ENCODE measurements around the gene BOLL. TPM values are rescaled to one million over a fixed set of nuclear protein-coding genes. Genes with fewer than 3 reads are reported as not detected.
"Not testable (repeated sequence)": the region's sequence is repeated elsewhere in the genome, so short reads cannot be mapped to it uniquely, and the experiment has no call there.

Gene BOLL
- total RNA-seq, 4 donors from 2014 or later, result not detected

GRCh38 chr2:197740200-197740599 lies 44.9 kb downstream of the BOLL start:
- TF ChIP-seq POLR2A (IDR thresholded peaks at IDR 0.05) (no peak), CTCF (IDR thresholded peaks at IDR 0.05) (no peak)
- intact Hi-C loops (cut with DNase I; ENCODE audit: low total_unique reads), result no loop called here

GRCh38 chr2:197728555-197729544 lies 56.3 kb downstream of the BOLL start:
- H3K36me3 ChIP-seq; H3K27ac ChIP-seq; intact Hi-C loops (cut with DNase I; ENCODE audit: low total_unique reads); H3K4me3 ChIP-seq; H3K27me3 ChIP-seq; H3K4me1 ChIP-seq; H3K9me3 ChIP-seq; DNase-seq: not testable (repeated sequence)

More at GRCh38 chr2:197740200-197740599, 44.9 kb downstream of the BOLL start:
- Histone ChIP-seq H3K4me1 (no peaks in the 10 kb centered on the region), H3K36me3 (no peaks in the 10 kb centered on the region), H3K27ac (no peak overlapping the region), H3K9me3 (no peaks in the 10 kb centered on the region), H3K27me3 (no peaks in the 10 kb centered on the region), H3K4me3 (no peak overlapping the region)
- DNase-seq, result no peak

- Histone ChIP-seq H3K36me3 (peaks cover 0 to 3% of the 10 kb centered on the region in 2 donors), H3K4me3 (no peak overlapping the region), H3K9me3 (no peaks in the 10 kb centered on the region), H3K27me3 (no peaks in the 10 kb centered on the region), H3K4me1 (no peaks in the 10 kb centered on the region), H3K27ac (no peak overlapping the region)
- no peak for TF ChIP-seq POLR2A (IDR thresholded peaks at IDR 0.05)
- no peak for TF ChIP-seq CTCF (IDR thresholded peaks at IDR 0.05)
- DNase-seq, result no peak
- intact Hi-C loops (cut with DNase I; ENCODE audit: low total_unique reads), result no loop called here
Observed at GRCh38 chr2:197727011-197727410, 58.1 kb downstream of the BOLL start.

GRCh38 chr2:197717863-197718262 lies 67.3 kb downstream of the BOLL start:
- intact Hi-C loops (cut with DNase I; ENCODE audit: low total_unique reads), result no loop called here
- Histone ChIP-seq H3K9me3 (no peaks in the 10 kb centered on the region), H3K27ac (no peak overlapping the region)

GRCh38 chr2:197713271-197713670 lies 71.8 kb downstream of the BOLL start:
- H3K27ac ChIP-seq, result no peak overlapping the region
- H3K9me3 ChIP-seq, result no peaks in the 10 kb centered on the region
- no peaks in the 10 kb centered on the region for H3K36me3 ChIP-seq
- intact Hi-C loops (cut with DNase I; ENCODE audit: low total_unique reads), result no loop called here
- H3K4me3 ChIP-seq, result no peak overlapping the region
- TF ChIP-seq CTCF (IDR thresholded peaks at IDR 0.05) (no peak), POLR2A (IDR thresholded peaks at IDR 0.05) (no peak)
- no peaks in the 10 kb centered on the region for H3K27me3 ChIP-seq
- H3K4me1 ChIP-seq, result no peaks in the 10 kb centered on the region
- no peak for DNase-seq

More at GRCh38 chr2:197717863-197718262, 67.3 kb downstream of the BOLL start:
- Histone ChIP-seq H3K27me3 (no peaks in the 10 kb centered on the region), H3K4me3 (no peak overlapping the region), H3K36me3 (no peaks in the 10 kb centered on the region), H3K4me1 (no peaks in the 10 kb centered on the region)
- no peak for TF ChIP-seq CTCF (IDR thresholded peaks at IDR 0.05)
- no peak for TF ChIP-seq POLR2A (IDR thresholded peaks at IDR 0.05)
- DNase-seq, result no peak
